SK-N-SH (cell line): ENCODE data around the gene RASL10A. TPM values are rescaled to one million over a fixed set of nuclear protein-coding genes. Genes with fewer than 3 reads are reported as not detected.

ENCODE experiments used
- CTCF ChIA-PET: fragments of 300-600, 350-600 bp; formaldehyde crosslinking; extraction: SDS; loops from one replicate; lab custom pipeline; 2021; lab: Yijun Ruan, JAX
- POLR2A ChIA-PET: fragments of 350-600 bp; sonication (Branson Sonifier 250); formaldehyde crosslinking; extraction: SDS; loops from one replicate; lab custom pipeline; 2020; ENCODE audit warnings: antibody characterized with exemption, inconsistent platforms; lab: Yijun Ruan, JAX
- DNase-seq: peaks from one replicate; pipeline ENCODE4 v3.0.0; 2012
- H2AFZ ChIP-seq: fragments of 200-600 bp; sonication (generic); 2 replicates; pipeline ENCODE4 v1.8.1; 2016; ENCODE audit warnings: antibody characterized with exemption, mild to moderate bottlenecking, low read depth
- H3F3A ChIP-seq: fragments of 200-600 bp; sonication (generic); replicated peaks from 2 replicates; pipeline ENCODE3; 2016; ENCODE audit warnings: antibody characterized with exemption, mild to moderate bottlenecking; ENCODE audit not compliant: insufficient read depth
- H3K27ac ChIP-seq, 2 experiments: fragments of 200-500 bp in 1 of 2; fragments of 200-600 bp in 1 of 2; sonication (Bioruptor generic) in 1 of 2; sonication (generic), shearing (Covaris generic) in 1 of 2; 2 replicates each; pipeline versions ENCODE4 v1.5.1 to v1.6.1; 2014 to 2016; ENCODE audit warnings: low read depth in 2 of 2, inconsistent platforms in 1 of 2, low read length in 1 of 2, mild to moderate bottlenecking in 1 of 2, mixed read lengths in 1 of 2
- H3K27me3 ChIP-seq: fragments of 200-600 bp; sonication (generic), shearing (Covaris generic); 2 replicates; pipeline ENCODE4 v1.6.1; 2016; ENCODE audit warnings: mixed run types; ENCODE audit not compliant: insufficient read depth
- H3K36me3 ChIP-seq, 2 experiments: fragments of 200-500 bp in 1 of 2; fragments of 200-600 bp in 1 of 2; sonication (Bioruptor generic) in 1 of 2; sonication (generic) in 1 of 2; replicated peaks in 1 of 2; 2 replicates each; pipeline versions ENCODE3 to v1.5.1; 2014 to 2016; ENCODE audit warnings: low read length in 1 of 2, mild to moderate bottlenecking in 1 of 2; ENCODE audit not compliant: insufficient read depth in 2 of 2, control insufficient read depth in 1 of 2
- H3K4me1 ChIP-seq, 2 experiments: fragments of 200-500 bp in 1 of 2; fragments of 200-600 bp in 1 of 2; sonication (Bioruptor generic) in 1 of 2; sonication (generic), shearing (Covaris generic) in 1 of 2; 2 replicates each; pipeline versions ENCODE4 v1.5.1 to v1.6.1; 2014 to 2016; ENCODE audit warnings: low read depth in 1 of 2, low read length in 1 of 2, mixed run types in 1 of 2; ENCODE audit not compliant: insufficient read depth in 2 of 2, control insufficient read depth in 1 of 2
- H3K4me2 ChIP-seq: fragments of 200-600 bp; sonication (generic), shearing (Covaris generic); 2 replicates; pipeline ENCODE4 v1.6.1; 2017; ENCODE audit warnings: mixed run types
- H3K4me3 ChIP-seq, 2 experiments: fragments of 200-500 bp in 1 of 2; fragments of 200-600 bp in 1 of 2; sonication (Bioruptor generic) in 1 of 2; sonication (generic), shearing (Covaris generic) in 1 of 2; 2 replicates each; pipeline versions ENCODE4 v1.5.1 to v1.8.1; 2014 to 2016; ENCODE audit warnings: low read depth in 2 of 2, inconsistent platforms in 1 of 2, low read length in 1 of 2, mild to moderate bottlenecking in 1 of 2, mixed read lengths in 1 of 2, moderate library complexity in 1 of 2
- H3K79me2 ChIP-seq: fragments of 200-600 bp; sonication (generic); 2 replicates; pipeline ENCODE4 v1.8.1; 2017; ENCODE audit warnings: mild to moderate bottlenecking; ENCODE audit not compliant: insufficient read depth
- H3K9ac ChIP-seq: fragments of 200-600 bp; sonication (generic); 2 replicates; pipeline ENCODE4 v1.6.1; 2017; ENCODE audit warnings: mixed run types
- H3K9me2 ChIP-seq: fragments of 200-600 bp; sonication (generic); 2 replicates; pipeline ENCODE4 v1.6.1; 2017; ENCODE audit warnings: mixed run types
- H3K9me3 ChIP-seq: fragments of 200-600 bp; sonication (generic); 2 replicates; pipeline ENCODE4 v1.6.1; 2017; ENCODE audit warnings: mixed run types, mild to moderate bottlenecking, moderate library complexity
- H4K20me1 ChIP-seq: fragments of 200-600 bp; sonication (generic); 2 replicates; pipeline ENCODE4 v1.6.1; 2017; ENCODE audit warnings: mild to moderate bottlenecking, mixed run types; ENCODE audit not compliant: insufficient read depth
- EP300 ChIP-seq, 2 experiments: IDR thresholded peaks; 2 replicates each; pipeline versions ENCODE4 v1.4.0 to v1.6.1; 2012; ENCODE audit warnings: borderline replicate concordance in 1 of 2, low read depth in 1 of 2, low read length in 1 of 2
- EZH2phosphoT487 ChIP-seq: fragments of 200-600 bp; sonication (generic); IDR thresholded peaks from 2 replicates; pipeline ENCODE4 v1.6.1; 2017; ENCODE audit warnings: low read depth, mixed run types, mild to moderate bottlenecking, antibody characterized with exemption, moderate library complexity, borderline replicate concordance
- FOXJ3 ChIP-seq: sonication (generic); formaldehyde crosslinking; IDR thresholded peaks from 2 replicates; pipeline ENCODE4 v1.5.1; 2020; ENCODE audit warnings: mild to moderate bottlenecking, missing genetic modification reagents
- FOXM1 ChIP-seq: IDR thresholded peaks from 2 replicates; pipeline ENCODE4 v1.4.0; 2012; ENCODE audit warnings: low read depth, mild to moderate bottlenecking
- GABPA ChIP-seq: IDR thresholded peaks from 2 replicates; pipeline ENCODE4 v1.4.0; 2012; ENCODE audit warnings: low read depth, mild to moderate bottlenecking
- MAX ChIP-seq: IDR thresholded peaks from 2 replicates; pipeline ENCODE4 v1.4.0; 2012; ENCODE audit warnings: low read depth
- MEF2A ChIP-seq: IDR thresholded peaks from 2 replicates; pipeline ENCODE4 v1.4.0; 2012; ENCODE audit warnings: low read depth, borderline replicate concordance
- MXI1 ChIP-seq: IDR thresholded peaks from 2 replicates; pipeline ENCODE4 v1.6.1; 2012; ENCODE audit warnings: mild to moderate bottlenecking, low read depth, low read length, improper control_type of control experiment
- NRF1 ChIP-seq: IDR thresholded peaks from 2 replicates; pipeline ENCODE4 v1.6.1; 2012; ENCODE audit warnings: low read depth, mild to moderate bottlenecking, low read length
- RCOR1 ChIP-seq: fragments of 150-350 bp; IDR thresholded peaks from 2 replicates; pipeline ENCODE4 v1.6.1; 2017; ENCODE audit warnings: antibody characterized with exemption, low read length
- RXRA ChIP-seq: IDR thresholded peaks from 2 replicates; pipeline ENCODE4 v1.4.0; 2012; ENCODE audit warnings: low read depth, mild to moderate bottlenecking, borderline replicate concordance
- TAF1 ChIP-seq: IDR thresholded peaks from 2 replicates; pipeline ENCODE4 v1.6.1; 2012; ENCODE audit warnings: low read depth, mild to moderate bottlenecking, low read length, moderate library complexity, borderline replicate concordance
- USF1 ChIP-seq: IDR thresholded peaks from 2 replicates; pipeline ENCODE4 v1.4.0; 2012; ENCODE audit warnings: low read depth, borderline replicate concordance
- WGBS: methylation state at CpG from one replicate; pipeline ENCODE4 v1.1.6; 2017; ENCODE audit warnings: low lambda C conversion rate; 5-methylcytosine and 5-hydroxymethylcytosine counted together
- polyA plus RNA-seq, 3 experiments: library from polyadenylated mRNA; depleted of rRNA; stranded (reverse); fragments of >200 nt; gene quantifications; 2 replicates each; pipeline ENCODE4 v1.2.3, GENCODE V29; 2012
- TF ChIP-seq, protein P1 (sequence below): IDR thresholded peaks from 2 replicates; pipeline ENCODE4; 2012
- TF ChIP-seq, protein P2 (sequence below): IDR thresholded peaks from 2 replicates; pipeline ENCODE4 v1.4.0; 2012; ENCODE audit warnings: low read depth, borderline replicate concordance
- TF ChIP-seq, protein P3 (sequence below): fragments of 150-350 bp; IDR thresholded peaks from 2 replicates; pipeline ENCODE4 v1.6.1; 2017; ENCODE audit warnings: antibody characterized with exemption, low read length, low read depth, borderline replicate concordance
- TF ChIP-seq, protein P4 (sequence below): fragments of 200-600 bp; sonication (generic); IDR thresholded peaks from 2 replicates; pipeline ENCODE4 v1.6.1; 2017; ENCODE audit warnings: antibody characterized with exemption, mild to moderate bottlenecking, moderate library complexity

The RASL10A gene
- polyA plus RNA-seq, 1 of the 3 experiments (the other 2 are of a cell fraction): 0.36 TPM

DNA sequence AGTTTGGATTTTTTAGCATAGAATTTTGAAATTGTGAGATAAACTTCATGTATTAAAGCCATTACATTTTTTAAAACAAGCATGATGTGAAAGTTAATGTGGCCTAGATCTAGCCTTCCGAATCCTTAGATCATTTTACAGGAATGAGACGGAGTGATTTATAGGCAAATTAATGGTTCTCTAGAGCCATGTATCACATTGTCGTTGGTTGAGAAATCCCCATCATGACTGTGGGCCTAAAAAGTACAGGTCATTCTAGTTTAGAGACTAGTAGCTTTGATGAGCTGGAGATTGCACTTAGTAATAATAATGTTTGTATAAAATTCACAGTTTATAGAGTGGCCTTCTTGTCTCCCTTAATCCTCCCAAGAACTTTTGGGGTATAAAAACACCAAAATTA is 40.3 kb downstream of the RASL10A start (continued):
- no peak for TF ChIP-seq RXRA
- no peak for TF ChIP-seq NRF1
- TF ChIP-seq, protein P1, sequence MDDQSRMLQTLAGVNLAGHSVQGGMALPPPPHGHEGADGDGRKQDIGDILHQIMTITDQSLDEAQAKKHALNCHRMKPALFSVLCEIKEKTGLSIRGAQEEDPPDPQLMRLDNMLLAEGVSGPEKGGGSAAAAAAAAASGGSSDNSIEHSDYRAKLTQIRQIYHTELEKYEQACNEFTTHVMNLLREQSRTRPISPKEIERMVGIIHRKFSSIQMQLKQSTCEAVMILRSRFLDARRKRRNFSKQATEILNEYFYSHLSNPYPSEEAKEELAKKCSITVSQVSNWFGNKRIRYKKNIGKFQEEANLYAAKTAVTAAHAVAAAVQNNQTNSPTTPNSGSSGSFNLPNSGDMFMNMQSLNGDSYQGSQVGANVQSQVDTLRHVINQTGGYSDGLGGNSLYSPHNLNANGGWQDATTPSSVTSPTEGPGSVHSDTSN: no peak
- TF ChIP-seq MXI1: no peak
- no peak for TF ChIP-seq FOXM1
- no peak for TF ChIP-seq MEF2A
- TF ChIP-seq, protein P2, sequence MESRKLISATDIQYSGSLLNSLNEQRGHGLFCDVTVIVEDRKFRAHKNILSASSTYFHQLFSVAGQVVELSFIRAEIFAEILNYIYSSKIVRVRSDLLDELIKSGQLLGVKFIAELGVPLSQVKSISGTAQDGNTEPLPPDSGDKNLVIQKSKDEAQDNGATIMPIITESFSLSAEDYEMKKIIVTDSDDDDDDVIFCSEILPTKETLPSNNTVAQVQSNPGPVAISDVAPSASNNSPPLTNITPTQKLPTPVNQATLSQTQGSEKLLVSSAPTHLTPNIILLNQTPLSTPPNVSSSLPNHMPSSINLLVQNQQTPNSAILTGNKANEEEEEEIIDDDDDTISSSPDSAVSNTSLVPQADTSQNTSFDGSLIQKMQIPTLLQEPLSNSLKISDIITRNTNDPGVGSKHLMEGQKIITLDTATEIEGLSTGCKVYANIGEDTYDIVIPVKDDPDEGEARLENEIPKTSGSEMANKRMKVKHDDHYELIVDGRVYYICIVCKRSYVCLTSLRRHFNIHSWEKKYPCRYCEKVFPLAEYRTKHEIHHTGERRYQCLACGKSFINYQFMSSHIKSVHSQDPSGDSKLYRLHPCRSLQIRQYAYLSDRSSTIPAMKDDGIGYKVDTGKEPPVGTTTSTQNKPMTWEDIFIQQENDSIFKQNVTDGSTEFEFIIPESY: no peak
- no peak for TF ChIP-seq USF1

DNA sequence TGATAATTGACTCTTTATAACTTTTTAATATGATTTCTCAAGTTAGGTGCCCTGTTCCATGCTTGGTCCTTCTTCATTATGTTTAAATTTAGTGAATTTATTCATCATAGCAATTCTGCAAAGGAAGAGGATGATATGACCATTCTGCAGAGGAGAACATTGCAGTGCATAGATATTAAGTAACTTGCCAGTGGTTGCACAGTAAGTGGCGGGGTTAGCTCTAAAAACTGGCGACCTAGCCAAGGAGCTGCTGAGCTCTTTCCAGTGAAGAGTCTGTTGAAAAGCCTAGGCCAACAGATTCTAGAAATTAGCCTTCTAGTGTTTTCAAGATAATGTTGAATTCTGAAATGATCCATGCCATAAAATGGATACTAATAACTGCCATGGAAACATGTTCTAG is 42.9 kb downstream of the RASL10A start:
- Histone ChIP-seq H3K79me2 (peaks cover 97% of the 10 kb centered on the region), H3F3A (peaks cover 9% of the 10 kb centered on the region), H3K36me3 (peaks cover 80 to 81% of the 10 kb centered on the region in 2 experiments), H4K20me1 (peaks cover 91% of the 10 kb centered on the region), H3K9me3 (no peaks in the 10 kb centered on the region), H3K4me3 (no peak overlapping the region), H2AFZ (no peak overlapping the region), H3K4me1 (peaks cover 25 to 26% of the 10 kb centered on the region in 2 experiments), H3K9ac (no peak overlapping the region), H3K9me2 (no peaks in the 10 kb centered on the region), H3K4me2 (no peak overlapping the region), H3K27ac (no peak overlapping the region), H3K27me3 (no peaks in the 10 kb centered on the region)
- WGBS: 98% methylated on average over 2 of the region's 2 CpGs
- ChIA-PET CTCF (interaction anchor here (0.9 to 3.5 kb wide), 3 partner anchors 14 to 86 kb away, joined by 4 to 19 read pairs (median 4); no protein-coding TSS in a partner anchor), POLR2A (interaction anchor here (1.2 kb wide), 1 partner anchor 10 kb away, joined by 3 read pairs; no protein-coding TSS in a partner anchor)
- DNase-seq: no peak
- TF ChIP-seq USF1: no peak
- TF ChIP-seq TAF1: no peak
- no peak for TF ChIP-seq EZH2phosphoT487
- no peak for TF ChIP-seq MXI1
- no peak for TF ChIP-seq GABPA
- TF ChIP-seq, protein P3, sequence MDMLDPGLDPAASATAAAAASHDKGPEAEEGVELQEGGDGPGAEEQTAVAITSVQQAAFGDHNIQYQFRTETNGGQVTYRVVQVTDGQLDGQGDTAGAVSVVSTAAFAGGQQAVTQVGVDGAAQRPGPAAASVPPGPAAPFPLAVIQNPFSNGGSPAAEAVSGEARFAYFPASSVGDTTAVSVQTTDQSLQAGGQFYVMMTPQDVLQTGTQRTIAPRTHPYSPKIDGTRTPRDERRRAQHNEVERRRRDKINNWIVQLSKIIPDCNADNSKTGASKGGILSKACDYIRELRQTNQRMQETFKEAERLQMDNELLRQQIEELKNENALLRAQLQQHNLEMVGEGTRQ: no peak
- no peak for TF ChIP-seq RXRA
- TF ChIP-seq, protein P1: no peak
- TF ChIP-seq RCOR1: no peak
- no peak for TF ChIP-seq FOXJ3 (CRISPR knock-in tag)
- TF ChIP-seq, protein P4, sequence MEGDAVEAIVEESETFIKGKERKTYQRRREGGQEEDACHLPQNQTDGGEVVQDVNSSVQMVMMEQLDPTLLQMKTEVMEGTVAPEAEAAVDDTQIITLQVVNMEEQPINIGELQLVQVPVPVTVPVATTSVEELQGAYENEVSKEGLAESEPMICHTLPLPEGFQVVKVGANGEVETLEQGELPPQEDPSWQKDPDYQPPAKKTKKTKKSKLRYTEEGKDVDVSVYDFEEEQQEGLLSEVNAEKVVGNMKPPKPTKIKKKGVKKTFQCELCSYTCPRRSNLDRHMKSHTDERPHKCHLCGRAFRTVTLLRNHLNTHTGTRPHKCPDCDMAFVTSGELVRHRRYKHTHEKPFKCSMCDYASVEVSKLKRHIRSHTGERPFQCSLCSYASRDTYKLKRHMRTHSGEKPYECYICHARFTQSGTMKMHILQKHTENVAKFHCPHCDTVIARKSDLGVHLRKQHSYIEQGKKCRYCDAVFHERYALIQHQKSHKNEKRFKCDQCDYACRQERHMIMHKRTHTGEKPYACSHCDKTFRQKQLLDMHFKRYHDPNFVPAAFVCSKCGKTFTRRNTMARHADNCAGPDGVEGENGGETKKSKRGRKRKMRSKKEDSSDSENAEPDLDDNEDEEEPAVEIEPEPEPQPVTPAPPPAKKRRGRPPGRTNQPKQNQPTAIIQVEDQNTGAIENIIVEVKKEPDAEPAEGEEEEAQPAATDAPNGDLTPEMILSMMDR: no peak
- TF ChIP-seq MAX: no peak
- TF ChIP-seq EP300 (IDR thresholded peaks at IDR 0.05; ENCODE audit: borderline replicate concordance in 1 of 2, low read depth in 1 of 2, low read length in 1 of 2): no peak
